Stomach (tissue), 9 donors: ENCODE measurements around the gene NT5E. TPM values are rescaled to one million over a fixed set of nuclear protein-coding genes. Genes with fewer than 3 reads are reported as not detected.

Source experiments
- DNase-seq, 2 donors: peaks; one replicate each; pipeline versions ENCODE4 v3.0.0 to v3.0.0-alpha.2; 2013 to 2019
- H3K27ac ChIP-seq, 5 donors: fragments of 200-600 bp in 4 of 5; sonication (generic) in 4 of 5; one replicate each; pipeline ENCODE4 v1.5.1; 2013 to 2019; ENCODE audit warnings: mild to moderate bottlenecking in 1 of 5, moderate library complexity in 1 of 5
- H3K27me3 ChIP-seq, 3 donors: fragments of 200-600 bp; sonication (generic); one replicate each; pipeline ENCODE4 v1.5.1; 2017 to 2019; ENCODE audit warnings: mixed run types in 1 of 3
- H3K36me3 ChIP-seq, 4 donors: fragments of 200-600 bp; sonication (generic); 1 replicate in 3 of 4; 2 replicates in 1 of 4; pipeline ENCODE4 v1.5.1; 2016 to 2019
- H3K4me1 ChIP-seq, 4 donors: fragments of 200-600 bp; sonication (generic); one replicate each; pipeline ENCODE4 v1.5.1; 2016 to 2019
- H3K4me3 ChIP-seq, 4 donors: fragments of 200-600 bp; sonication (generic) in 3 of 4; one replicate each; pipeline ENCODE4 v1.5.1; 2016 to 2019; ENCODE audit warnings: mild to moderate bottlenecking in 1 of 4
- H3K9me3 ChIP-seq, 4 donors: fragments of 200-600 bp; sonication (generic); one replicate each; pipeline ENCODE4 v1.5.1; 2016 to 2019
- CTCF ChIP-seq, 7 experiments: fragments of 450-650 bp in 4 of 7; fragments of 200-600 bp in 3 of 7; sonication (generic) in 3 of 7; IDR thresholded peaks; one replicate each; pipeline ENCODE4 v1.5.1; 2016 to 2019; ENCODE audit warnings: antibody characterized with exemption in 7 of 7, control low read depth in 2 of 7, mild to moderate bottlenecking in 1 of 7
- EP300 ChIP-seq: sonication (generic); formaldehyde crosslinking; IDR thresholded peaks from one replicate; pipeline ENCODE4 v1.6.1; 2017; ENCODE audit warnings: antibody characterized with exemption
- POLR2A ChIP-seq, 4 donors: fragments of 450-650 bp; IDR thresholded peaks; one replicate each; pipeline ENCODE4 v1.6.1; 2016; ENCODE audit warnings: antibody characterized with exemption in 4 of 4, control low read depth in 2 of 4, mild to moderate bottlenecking in 1 of 4, moderate library complexity in 1 of 4
- POLR2AphosphoS5 ChIP-seq, 3 donors: sonication (generic); formaldehyde crosslinking; IDR thresholded peaks; one replicate each; pipeline ENCODE4 v1.6.1; 2016; ENCODE audit warnings: antibody characterized with exemption in 3 of 3
- WGBS, 5 donors: extraction: QIAGEN DNeasy Blood & Tissue Kit in 3 of 5; methylation state at CpG; one replicate each; pipeline versions ENCODE4 v1.1.5 to v1.1.7; 2013 to 2018; 5-methylcytosine and 5-hydroxymethylcytosine counted together
- intact Hi-C: fragments of 100-400 bp; cut with DNase I; formaldehyde crosslinking; loops from one replicate; pipeline ENCODE4 v1.15.1; 2023; ENCODE audit warnings: low total_unique reads
- polyA plus RNA-seq, 3 donors: library from polyadenylated mRNA; stranded (reverse); fragments of 200-250 nt; gene quantifications; one replicate each; pipeline ENCODE4 v1.2.3, GENCODE V29; 2013
- total RNA-seq, 5 donors: library from RNA; depleted of rRNA; stranded (reverse); fragments of >200 nt; gene quantifications; one replicate each; pipeline versions ENCODE4 v1.1.0 to v1.2.3, GENCODE V29; 2014 to 2016
- donor health status: healthy with polysubstance abuse.
- donor health status: Bipolar disorder and iron deficiency.
- donor health status: healthy.

NT5E gene
- total and polyA plus RNA-seq, 8 donors = 2.9 to 18.8 (median 7.2) TPM

- peaks cover 0 to 4% (median 0%) of the 10 kb centered on the region in 4 donors for H3K9me3 ChIP-seq
- peaks cover 0 to 6% (median 0%) of the 10 kb centered on the region in 4 donors for H3K4me1 ChIP-seq
- H3K27me3 ChIP-seq = no peaks in the 10 kb centered on the region
- H3K27ac ChIP-seq = no peak overlapping the region
- intact Hi-C loops = no loop called here
- TF ChIP-seq POLR2A (IDR thresholded peaks at IDR 0.05) (no peak), CTCF (IDR thresholded peaks at IDR 0.05) (no peak), EP300 (no peak), POLR2AphosphoS5 (IDR thresholded peaks at IDR 0.05) (no peak)
- no peak overlapping the region for H3K4me3 ChIP-seq
- DNase-seq = no peak
- WGBS, 5 donors = 89 to 99% (median 94%) methylated on average over 1 of the region's 1 CpG
- peaks cover 0 to 11% (median 3%) of the 10 kb centered on the region in 4 donors for H3K36me3 ChIP-seq
Observed at GRCh38 chr6:85473748-85474147, 23.9 kb downstream of the NT5E start.

GRCh38 chr6:85476532-85476931 lies 26.6 kb downstream of the NT5E start:
- Histone ChIP-seq H3K27me3 (no peaks in the 10 kb centered on the region), H3K36me3 (peaks cover 0 to 11% (median 3%) of the 10 kb centered on the region in 4 donors), H3K4me3 (no peak overlapping the region), H3K27ac (no peak overlapping the region), H3K9me3 (peaks cover 0 to 4% (median 0%) of the 10 kb centered on the region in 4 donors), H3K4me1 (peaks cover 0 to under 1% (median 0%) of the 10 kb centered on the region in 4 donors)
- no peak for DNase-seq
- intact Hi-C loops = no loop called here
- 92 to 96% (median 94%) methylated on average over 4 of the region's 4 CpGs for WGBS, 5 donors
- no peak for TF ChIP-seq CTCF (IDR thresholded peaks at IDR 0.05)
- no peak for TF ChIP-seq EP300
- TF ChIP-seq POLR2AphosphoS5 (IDR thresholded peaks at IDR 0.05) = no peak
- TF ChIP-seq POLR2A (IDR thresholded peaks at IDR 0.05) = no peak

- H3K4me1 ChIP-seq = peaks cover 0 to 17% (median 10%) of the 10 kb centered on the region in 4 donors
- no peaks in the 10 kb centered on the region for H3K27me3 ChIP-seq
- DNase-seq = no peak
- no peak overlapping the region for H3K27ac ChIP-seq
- intact Hi-C loops = no loop called here
- peaks cover 0 to 4% (median 0%) of the 10 kb centered on the region in 4 donors for H3K9me3 ChIP-seq
- 83 to 97% (median 93%) methylated on average over 1 of the region's 1 CpG for WGBS, 5 donors
- no peak overlapping the region for H3K4me3 ChIP-seq
- TF ChIP-seq EP300 (no peak), POLR2AphosphoS5 (IDR thresholded peaks at IDR 0.05) (no peak), POLR2A (IDR thresholded peaks at IDR 0.05) (no peak), CTCF (IDR thresholded peaks at IDR 0.05) (no peak)
- peaks cover 0 to 11% (median 3%) of the 10 kb centered on the region in 4 donors for H3K36me3 ChIP-seq
Observed at GRCh38 chr6:85479208-85479607, 29.3 kb downstream of the NT5E start.

GRCh38 chr6:85482206-85482904 lies 32.5 kb downstream of the NT5E start:
- H3K4me3 ChIP-seq = no peak overlapping the region
- 66 to 88% (median 76%) methylated on average over 8 of the region's 8 CpGs for WGBS, 5 donors
- intact Hi-C loops = loop anchor here (5.0 kb wide), 1 partner anchor 130 kb away; no protein-coding TSS in a partner anchor

More at GRCh38 chr6:85482206-85482904, 32.5 kb downstream of the NT5E start:
- peaks cover 0 to 9% (median 0%) of the 10 kb centered on the region in 4 donors for H3K36me3 ChIP-seq
- H3K9me3 ChIP-seq = no peaks in the 10 kb centered on the region
- H3K27me3 ChIP-seq = no peaks in the 10 kb centered on the region
- H3K27ac ChIP-seq = peak overlapping the region in 2 of 5 donors; percentile 5 to 46
- H3K4me1 ChIP-seq = peaks cover 0 to 21% (median 10%) of the 10 kb centered on the region in 4 donors
- no peak for DNase-seq
- TF ChIP-seq CTCF (IDR thresholded peaks at IDR 0.05) (no peak), POLR2AphosphoS5 (IDR thresholded peaks at IDR 0.05) (no peak), EP300 (no peak), POLR2A (IDR thresholded peaks at IDR 0.05) (no peak)
